WI38 (cell line): ENCODE results near the gene PLCH2.

ENCODE experiments used
- H3K4me3 ChIP-seq: 2 replicates; pipeline ENCODE4 v1.5.1; 2011; ENCODE audit warnings: low read depth, mild to moderate bottlenecking, control low read depth, low read length
- CTCF ChIP-seq: IDR thresholded peaks from 2 replicates; pipeline ENCODE4 v1.5.1; 2012; ENCODE audit warnings: low read depth, mild to moderate bottlenecking, control low read depth, low read length

Gene PLCH2

GRCh38 chr1:2447276-2448097, 28.6 kb upstream of the PLCH2 start:
- no peak for TF ChIP-seq CTCF
- H3K4me3 ChIP-seq = no peak overlapping the region

GRCh38 chr1:2448098-2448445, 28.0 kb upstream of the PLCH2 start:
- H3K4me3 ChIP-seq = no peak overlapping the region
- no peak for TF ChIP-seq CTCF

- TF ChIP-seq CTCF = no peak
Measured at GRCh38 chr1:2449636-2450454, 26.2 kb upstream of the PLCH2 start.

GRCh38 chr1:2451741-2452140, 24.3 kb upstream of the PLCH2 start:
- H3K4me3 ChIP-seq = no peak overlapping the region
- TF ChIP-seq CTCF = no peak

More at GRCh38 chr1:2449636-2450454, 26.2 kb upstream of the PLCH2 start:
- no peak overlapping the region for H3K4me3 ChIP-seq

- no peak overlapping the region for H3K4me3 ChIP-seq
- no peak for TF ChIP-seq CTCF
Measured at GRCh38 chr1:2452201-2452931, 23.7 kb upstream of the PLCH2 start.

GRCh38 chr1:2452932-2453315, 23.2 kb upstream of the PLCH2 start:
- TF ChIP-seq CTCF = no peak
- H3K4me3 ChIP-seq = no peak overlapping the region

- TF ChIP-seq CTCF = no peak
- H3K4me3 ChIP-seq = no peak overlapping the region
Measured at GRCh38 chr1:2454227-2454626, 21.9 kb upstream of the PLCH2 start.
